ENCODE data around the gene DHX15. TPM values are rescaled to one million over a fixed set of nuclear protein-coding genes. Genes with fewer than 3 reads are reported as not detected.

The DHX15 gene
- total and polyA plus RNA-seq, 4 experiments from 2014 or later: 33.3 to 131 (median 94.6) TPM

DNA sequence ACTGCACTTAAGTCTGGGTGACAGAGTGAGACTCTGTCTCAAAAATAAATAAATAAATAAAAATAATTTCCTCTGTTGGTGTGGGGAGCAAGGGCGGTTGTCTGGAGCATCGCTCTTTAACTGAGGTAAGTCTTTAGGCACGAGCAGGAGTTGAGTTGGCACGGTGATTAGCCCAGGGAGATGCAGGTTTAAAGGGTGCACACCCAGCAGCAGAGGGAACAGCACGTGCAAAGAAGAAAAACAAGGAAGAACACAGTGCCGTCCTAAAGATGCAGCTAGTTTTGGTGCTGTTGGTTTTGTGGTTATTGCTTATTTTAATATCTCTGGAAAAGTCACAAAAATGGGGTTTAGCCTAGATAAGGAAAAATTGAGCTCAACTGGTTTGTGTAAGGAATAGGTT lies 87.8 kb downstream of the DHX15 start:
- no peaks in the 10 kb centered on the region for H3K36me3 ChIP-seq (ENCODE audit: insufficient read depth, low read length)
- H3K27me3 ChIP-seq (ENCODE audit: insufficient read depth, low read length): no peaks in the 10 kb centered on the region
- no peak overlapping the region for H3K4me3 Mint-ChIP-seq
- no peaks in the 10 kb centered on the region for H3K36me3 Mint-ChIP-seq
- H3K4me3 ChIP-seq (ENCODE audit: low read length in 2 of 2): no peak overlapping the region
- intact Hi-C loops (cut with micrococcal nuclease): no loop called here
- H3K27ac Mint-ChIP-seq: no peak overlapping the region
- H3K27me3 Mint-ChIP-seq: peaks cover 1 to 2% of the 10 kb centered on the region in 2 donors
- no peaks in the 10 kb centered on the region for H3K4me1 Mint-ChIP-seq
- ChIA-PET POLR2A (ENCODE audit: partially characterized antibody) (no interaction called here), CTCF (ENCODE audit: partially characterized antibody) (no interaction called here)
- DNase-seq: no peak
- no peaks in the 10 kb centered on the region for H3K9me3 ChIP-seq (ENCODE audit: control insufficient read depth in 1 of 2, low read length in 2 of 2)
- H3K27ac ChIP-seq (ENCODE audit: low read depth, low read length): no peak overlapping the region
- H3K9me3 Mint-ChIP-seq: peaks cover 0 to 2% (median 0%) of the 10 kb centered on the region in 8 donors
- H3K4me1 ChIP-seq (ENCODE audit: insufficient read depth, low read length): no peaks in the 10 kb centered on the region

DNA sequence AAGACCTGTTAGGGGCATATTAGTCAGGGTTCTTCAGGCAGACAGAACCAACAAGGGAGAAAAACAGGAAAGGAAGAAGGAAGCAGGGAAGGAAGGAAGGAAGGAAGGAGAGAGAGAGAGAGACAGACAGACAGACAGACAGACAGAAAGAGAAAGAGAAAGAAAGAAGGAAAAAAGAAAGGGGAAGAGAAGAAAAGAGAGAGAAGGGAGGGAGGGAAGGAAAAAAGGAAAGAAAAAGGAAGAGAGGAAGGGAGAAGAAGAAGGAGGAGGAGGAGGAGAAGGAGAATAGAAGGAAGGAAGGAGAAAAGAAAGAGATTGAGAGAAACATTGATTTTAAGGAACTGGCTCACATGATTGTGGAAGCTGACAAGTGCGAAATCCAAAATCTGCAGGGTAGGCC lies 89.0 kb downstream of the DHX15 start:
- Mint-ChIP-seq H3K4me3 (no peak overlapping the region), H3K4me1 (no peaks in the 10 kb centered on the region), H3K36me3 (no peaks in the 10 kb centered on the region), H3K9me3 (peaks cover 0 to 2% (median 0%) of the 10 kb centered on the region in 8 donors), H3K27ac (peak overlapping the region in 1 of 7 donors; percentile 35), H3K27me3 (no peaks in the 10 kb centered on the region)
- no peaks in the 10 kb centered on the region for H3K4me1 ChIP-seq (ENCODE audit: insufficient read depth, low read length)
- H3K36me3 ChIP-seq (ENCODE audit: insufficient read depth, low read length): no peaks in the 10 kb centered on the region
- H3K9me3 ChIP-seq (ENCODE audit: control insufficient read depth in 1 of 2, low read length in 2 of 2): no peaks in the 10 kb centered on the region
- intact Hi-C loops (cut with micrococcal nuclease): no loop called here
- H3K4me3 ChIP-seq (ENCODE audit: low read length in 2 of 2): no peak overlapping the region
- ChIA-PET CTCF (ENCODE audit: partially characterized antibody) (no interaction called here), POLR2A (ENCODE audit: partially characterized antibody) (no interaction called here)
- DNase-seq: no peak
- H3K27ac ChIP-seq (ENCODE audit: low read depth, low read length): no peak overlapping the region
- H3K27me3 ChIP-seq (ENCODE audit: insufficient read depth, low read length): no peaks in the 10 kb centered on the region

DNA sequence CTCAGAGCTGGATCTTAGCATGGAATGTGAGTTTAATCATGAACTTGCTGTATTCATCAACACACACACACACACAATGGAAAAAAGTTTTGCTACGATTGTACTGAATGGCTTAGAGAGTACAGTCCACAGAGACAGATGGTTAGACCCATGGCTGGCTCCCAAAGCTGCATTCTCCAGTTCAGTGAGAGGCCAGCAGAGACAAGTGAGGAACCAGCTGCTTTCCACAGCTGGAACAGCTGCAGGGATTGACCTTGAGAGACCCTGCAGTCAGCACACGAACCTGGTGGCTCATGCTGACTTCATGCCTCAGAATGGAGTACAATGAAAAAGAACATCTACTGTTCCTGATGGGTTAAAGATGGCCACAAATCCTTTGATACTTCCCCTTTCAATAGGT lies 94.5 kb downstream of the DHX15 start:
- Mint-ChIP-seq H3K4me3 (no peak overlapping the region), H3K27ac (no peak overlapping the region), H3K4me1 (peaks cover 2 to 6% (median 4%) of the 10 kb centered on the region in 4 donors), H3K27me3 (peaks cover 11 to 15% of the 10 kb centered on the region in 2 donors), H3K9me3 (peaks cover 0 to 2% (median 0%) of the 10 kb centered on the region in 8 donors), H3K36me3 (no peaks in the 10 kb centered on the region)
- ChIA-PET POLR2A (ENCODE audit: partially characterized antibody) (no interaction called here), CTCF (ENCODE audit: partially characterized antibody) (interaction anchor here (1.2 to 1.4 kb wide), 3 partner anchors 12 to 62 kb away, joined by 3 to 8 read pairs (median 4); no protein-coding TSS in a partner anchor)
- no peaks in the 10 kb centered on the region for H3K4me1 ChIP-seq (ENCODE audit: insufficient read depth, low read length)
- no peaks in the 10 kb centered on the region for H3K36me3 ChIP-seq (ENCODE audit: insufficient read depth, low read length)
- DNase-seq: no peak
- H3K4me3 ChIP-seq (ENCODE audit: low read length in 2 of 2): no peak overlapping the region
- no peaks in the 10 kb centered on the region for H3K9me3 ChIP-seq (ENCODE audit: control insufficient read depth in 1 of 2, low read length in 2 of 2)
- intact Hi-C loops (cut with micrococcal nuclease): loop anchor here (10.0 kb wide), 1 partner anchor 655 kb away; no protein-coding TSS in a partner anchor
- H3K27ac ChIP-seq (ENCODE audit: low read depth, low read length): no peak overlapping the region
- H3K27me3 ChIP-seq (ENCODE audit: insufficient read depth, low read length): no peaks in the 10 kb centered on the region

DNA sequence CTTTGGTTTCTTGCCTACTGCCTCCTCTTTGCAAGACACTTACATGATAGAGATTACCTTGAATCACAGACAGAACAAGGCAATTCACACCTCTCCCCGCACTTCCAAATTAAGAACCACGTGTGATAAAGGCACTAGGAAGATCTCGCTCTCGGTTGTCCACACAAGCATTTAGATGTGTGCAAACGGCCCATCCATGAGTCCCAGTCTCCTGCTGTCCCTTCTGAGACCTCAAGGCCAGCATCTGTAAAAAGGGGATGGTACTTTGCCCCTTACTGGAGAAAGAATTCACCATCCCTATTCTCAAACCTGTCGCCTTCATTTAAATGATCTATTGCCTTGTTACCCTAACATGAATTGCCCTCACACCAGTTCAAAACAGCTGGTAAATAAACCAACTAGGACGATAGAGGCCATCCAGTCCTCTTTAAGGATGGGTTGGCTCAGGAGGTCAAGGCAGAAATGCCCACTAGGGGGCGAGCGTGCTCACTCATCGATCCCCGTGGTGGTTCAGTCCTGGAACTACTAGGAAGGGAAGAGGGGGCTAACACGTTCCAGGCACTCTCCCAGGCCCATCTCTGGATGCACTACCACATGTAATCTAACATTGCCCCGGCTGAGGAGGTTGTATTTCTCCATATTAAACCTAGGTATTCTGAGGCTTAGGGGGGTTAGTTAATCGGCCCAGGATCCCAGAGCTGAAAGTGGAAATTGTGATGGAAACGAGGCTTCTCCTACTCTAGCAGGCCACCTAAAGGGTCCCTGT lies 95.8 kb downstream of the DHX15 start:
- Mint-ChIP-seq H3K9me3 (peaks cover 0 to 2% (median 0%) of the 10 kb centered on the region in 8 donors), H3K4me3 (peak overlapping the region in 1 of 8 donors; percentile 16), H3K36me3 (no peaks in the 10 kb centered on the region), H3K4me1 (peaks cover 2 to 6% (median 4%) of the 10 kb centered on the region in 4 donors), H3K27me3 (peaks cover 11 to 15% of the 10 kb centered on the region in 2 donors), H3K27ac (no peak overlapping the region)
- Histone ChIP-seq H3K9me3 (ENCODE audit: control insufficient read depth in 1 of 2, low read length in 2 of 2) (no peaks in the 10 kb centered on the region), H3K27me3 (ENCODE audit: insufficient read depth, low read length) (no peaks in the 10 kb centered on the region), H3K4me1 (ENCODE audit: insufficient read depth, low read length) (no peaks in the 10 kb centered on the region), H3K4me3 (ENCODE audit: low read length in 2 of 2) (no peak overlapping the region), H3K27ac (ENCODE audit: low read depth, low read length) (no peak overlapping the region), H3K36me3 (ENCODE audit: insufficient read depth, low read length) (no peaks in the 10 kb centered on the region)
- intact Hi-C loops (cut with micrococcal nuclease): loop anchor here (10.0 kb wide), 1 partner anchor 656 kb away; no protein-coding TSS in a partner anchor
- peak in 3 of 5 donors; percentile 18 to 29 (median 28) for DNase-seq
- CTCF ChIA-PET (ENCODE audit: partially characterized antibody): interaction anchor here (0.8 to 1.9 kb wide), 6 partner anchors 11 to 492 kb away, joined by 3 to 5 read pairs (median 4); no protein-coding TSS in a partner anchor
- POLR2A ChIA-PET (ENCODE audit: partially characterized antibody): no interaction called here

DNA sequence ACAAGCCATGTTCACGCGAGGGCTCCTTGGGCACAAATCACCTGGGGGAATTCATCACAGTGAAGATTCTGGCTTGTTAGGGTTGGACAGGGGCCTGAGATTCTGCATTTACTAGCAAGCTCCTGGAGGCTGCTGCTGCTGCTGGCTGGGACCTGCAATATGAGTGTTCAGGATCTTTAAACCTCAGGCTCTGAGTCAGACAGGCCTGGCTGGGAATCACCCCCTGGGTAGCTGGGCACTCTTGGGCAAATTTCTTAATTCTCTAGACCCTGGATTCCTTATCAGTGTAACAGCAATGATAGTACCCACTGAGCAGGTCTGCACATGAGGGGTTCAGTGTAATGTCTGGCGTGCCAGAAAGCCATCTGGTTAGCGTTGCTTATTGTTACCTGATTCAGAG lies 101.5 kb downstream of the DHX15 start:
- Mint-ChIP-seq H3K36me3 (no peaks in the 10 kb centered on the region), H3K4me1 (no peaks in the 10 kb centered on the region), H3K27ac (no peak overlapping the region), H3K9me3 (no peaks in the 10 kb centered on the region), H3K27me3 (peaks cover 13 to 24% of the 10 kb centered on the region in 2 donors), H3K4me3 (no peak overlapping the region)
- H3K27me3 ChIP-seq (ENCODE audit: insufficient read depth, low read length): no peaks in the 10 kb centered on the region
- DNase-seq: no peak
- ChIA-PET CTCF (ENCODE audit: partially characterized antibody) (no interaction called here), POLR2A (ENCODE audit: partially characterized antibody) (no interaction called here)
- H3K36me3 ChIP-seq (ENCODE audit: insufficient read depth, low read length): no peaks in the 10 kb centered on the region
- H3K9me3 ChIP-seq (ENCODE audit: control insufficient read depth in 1 of 2, low read length in 2 of 2): no peaks in the 10 kb centered on the region
- intact Hi-C loops (cut with micrococcal nuclease): loop anchor here (10.0 kb wide), 1 partner anchor 662 kb away; no protein-coding TSS in a partner anchor
- H3K4me3 ChIP-seq (ENCODE audit: low read length in 2 of 2): no peak overlapping the region
- no peak overlapping the region for H3K27ac ChIP-seq (ENCODE audit: low read depth, low read length)
- H3K4me1 ChIP-seq (ENCODE audit: insufficient read depth, low read length): no peaks in the 10 kb centered on the region

DNA sequence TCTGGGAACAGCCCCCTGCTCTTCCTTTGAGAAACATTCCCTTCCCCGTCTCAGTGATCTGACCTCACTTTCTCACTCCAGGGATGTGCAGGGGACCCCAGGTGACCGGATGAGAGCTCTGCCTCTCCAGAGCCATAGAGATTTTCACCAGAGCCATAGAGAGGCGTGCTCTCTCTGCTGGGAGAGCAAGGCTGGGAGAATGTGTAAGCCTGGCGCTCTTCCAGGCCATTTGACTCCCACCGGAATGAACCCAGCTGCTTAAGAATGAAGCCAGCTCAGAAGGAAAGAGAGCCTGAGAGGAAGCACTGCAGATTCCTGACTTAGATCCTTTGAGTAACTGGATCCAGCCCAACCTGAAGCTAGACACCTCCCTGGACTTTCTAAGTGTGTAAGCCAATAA lies 106.4 kb downstream of the DHX15 start:
- peaks cover 0 to 2% (median 0%) of the 10 kb centered on the region in 8 donors for H3K9me3 Mint-ChIP-seq
- peaks cover 3 to 8% (median 5%) of the 10 kb centered on the region in 4 donors for H3K4me1 Mint-ChIP-seq
- Histone ChIP-seq H3K4me3 (ENCODE audit: low read length in 2 of 2) (no peak overlapping the region), H3K36me3 (ENCODE audit: insufficient read depth, low read length) (no peaks in the 10 kb centered on the region), H3K4me1 (ENCODE audit: insufficient read depth, low read length) (peaks cover 5% of the 10 kb centered on the region), H3K27me3 (ENCODE audit: insufficient read depth, low read length) (no peaks in the 10 kb centered on the region), H3K9me3 (ENCODE audit: control insufficient read depth in 1 of 2, low read length in 2 of 2) (no peaks in the 10 kb centered on the region), H3K27ac (ENCODE audit: low read depth, low read length) (no peak overlapping the region)
- H3K36me3 Mint-ChIP-seq: peaks cover 0 to 3% of the 10 kb centered on the region in 2 donors
- ChIA-PET POLR2A (ENCODE audit: partially characterized antibody) (no interaction called here), CTCF (ENCODE audit: partially characterized antibody) (interaction anchor here (1.1 to 1.9 kb wide), 4 partner anchors 9 to 12 kb away, joined by 3 to 8 read pairs (median 4); no protein-coding TSS in a partner anchor)
- H3K27ac Mint-ChIP-seq: no peak overlapping the region
- peaks cover 22 to 32% of the 10 kb centered on the region in 2 donors for H3K27me3 Mint-ChIP-seq
- intact Hi-C loops (cut with micrococcal nuclease): no loop called here
- no peak overlapping the region for H3K4me3 Mint-ChIP-seq
- no peak for DNase-seq

All from CD4-positive, alpha-beta memory T cell (primary cell).